H1 (cell line): ENCODE measurements around the gene SEC62. TPM values are rescaled to one million over a fixed set of nuclear protein-coding genes. Genes with fewer than 3 reads are reported as not detected.

Source experiments
- CTCF ChIA-PET: fragments of 300-600 bp; sonication (Branson Sonifier 250); formaldehyde crosslinking; loops from one replicate; lab custom pipeline; 2021; ENCODE audit not compliant: partially characterized antibody; lab: Charles Lee
- POLR2A ChIA-PET: fragments of 300-600 bp; sonication (Branson Sonifier 250); formaldehyde crosslinking; loops from one replicate; lab custom pipeline; 2021; ENCODE audit warnings: inconsistent platforms; ENCODE audit not compliant: partially characterized antibody; lab: Charles Lee
- DNase-seq, 2 experiments: peaks; one replicate each; pipeline versions ENCODE4 v3.0.0 to v3.0.0-alpha.2; 2010 to 2022; ENCODE audit warnings: low spot score in 2 of 2, low read depth in 1 of 2, mixed read lengths in 1 of 2
- FAIRE-seq: peaks from 2 replicates; lab custom pipeline; 2011; peaks lifted over from hg19 to GRCh38; lab: Jason Lieb, UNC
- H2AFZ ChIP-seq: 2 replicates; pipeline ENCODE4 v1.8.1; 2012; ENCODE audit warnings: low read length, inconsistent platforms
- H2AK5ac ChIP-seq: 2 replicates; pipeline ENCODE4 v1.6.1; 2013; ENCODE audit warnings: low read depth, low read length
- H2BK120ac ChIP-seq: replicated peaks from 2 replicates; pipeline ENCODE3; 2013; ENCODE audit warnings: low read depth, low read length, inconsistent platforms
- H2BK12ac ChIP-seq: 2 replicates; pipeline ENCODE4 v1.6.1; 2013; ENCODE audit warnings: low read depth, low read length
- H2BK15ac ChIP-seq: 2 replicates; pipeline ENCODE4 v1.6.1; 2013; ENCODE audit warnings: low read length
- H2BK20ac ChIP-seq: 2 replicates; pipeline ENCODE4 v1.6.1; 2013; ENCODE audit warnings: low read length
- H2BK5ac ChIP-seq: 2 replicates; pipeline ENCODE4 v1.6.1; 2013; ENCODE audit warnings: low read depth, low read length
- H3K14ac ChIP-seq: 2 replicates; pipeline ENCODE4 v1.6.1; 2013; ENCODE audit warnings: inconsistent platforms; ENCODE audit not compliant: insufficient read length
- H3K18ac ChIP-seq: 2 replicates; pipeline ENCODE4 v1.6.1; 2013; ENCODE audit warnings: low read length; ENCODE audit errors: extremely low read depth
- H3K23ac ChIP-seq: 2 replicates; pipeline ENCODE4 v1.6.1; 2013; ENCODE audit warnings: inconsistent platforms; ENCODE audit not compliant: insufficient read length
- H3K23me2 ChIP-seq: 2 replicates; pipeline ENCODE4 v1.6.1; 2013; ENCODE audit warnings: low read depth, low read length
- H3K27ac ChIP-seq: 2 replicates; pipeline ENCODE4 v1.6.1; 2011; ENCODE audit warnings: low read depth, low read length, inconsistent platforms
- H3K27me3 ChIP-seq, 4 experiments: replicated peaks in 1 of 4; 1 replicate in 1 of 4; 2 replicates in 3 of 4; pipeline versions ENCODE4 v1.6.1 to v1.8.1; 2011 to 2013; ENCODE audit warnings: low read length in 3 of 4, mild to moderate bottlenecking in 3 of 4, inconsistent platforms in 2 of 4, mixed read lengths in 2 of 4, moderate library complexity in 1 of 4; ENCODE audit not compliant: control insufficient read depth in 3 of 4, insufficient read depth in 3 of 4; ENCODE audit errors: extremely low read depth in 1 of 4
- H3K36me3 ChIP-seq, 4 experiments: 2 replicates each; pipeline versions ENCODE4 v1.6.1 to v1.8.1; 2011 to 2013; ENCODE audit warnings: mild to moderate bottlenecking in 4 of 4, low read length in 3 of 4, moderate library complexity in 2 of 4, control low read depth in 1 of 4, inconsistent platforms in 1 of 4; ENCODE audit not compliant: insufficient read depth in 4 of 4, control insufficient read depth in 2 of 4
- H3K4ac ChIP-seq: replicated peaks from 2 replicates; pipeline ENCODE3; 2013; ENCODE audit warnings: low read length, low read depth, mixed read lengths, inconsistent platforms; ENCODE audit not compliant: insufficient read length
- H3K4me1 ChIP-seq, 4 experiments: replicated peaks in 1 of 4; 1 replicate in 1 of 4; 2 replicates in 3 of 4; pipeline versions ENCODE4 v1.6.1 to v1.8.1; 2011 to 2013; ENCODE audit warnings: low read length in 3 of 4, inconsistent platforms in 2 of 4, mixed read lengths in 1 of 4; ENCODE audit not compliant: insufficient read depth in 4 of 4, control insufficient read depth in 3 of 4
- H3K4me2 ChIP-seq, 2 experiments: 2 replicates each; pipeline versions ENCODE4 v1.6.1 to v1.8.1; 2011 to 2013; ENCODE audit warnings: low read depth in 2 of 2, low read length in 2 of 2, control low read depth in 1 of 2, inconsistent platforms in 1 of 2, mild to moderate bottlenecking in 1 of 2; ENCODE audit not compliant: insufficient read depth in 1 of 2
- H3K4me3 ChIP-seq, 4 experiments: fragments of 200-600, 300-600 bp in 1 of 4; sonication (generic), shearing (Covaris generic), sonication (Bioruptor Twin) in 1 of 4; 2 replicates each; pipeline versions ENCODE4 v1.5.1 to v1.8.1; 2011 to 2016; ENCODE audit warnings: low read length in 4 of 4, low read depth in 3 of 4, control low read depth in 2 of 4, inconsistent platforms in 2 of 4, mild to moderate bottlenecking in 2 of 4, mixed read lengths in 1 of 4, moderate library complexity in 1 of 4; ENCODE audit not compliant: insufficient read depth in 2 of 4; ENCODE audit errors: extremely low read depth in 1 of 4
- H3K56ac ChIP-seq: replicated peaks from 2 replicates; pipeline ENCODE3; 2013; ENCODE audit warnings: low read depth, mild to moderate bottlenecking, mixed read lengths, low read length, inconsistent platforms; ENCODE audit not compliant: insufficient read length
- H3K79me1 ChIP-seq: 2 replicates; pipeline ENCODE4 v1.6.1; 2013; ENCODE audit warnings: low read depth, low read length, control low read depth
- H3K79me2 ChIP-seq, 2 experiments: 2 replicates each; pipeline versions ENCODE4 v1.6.1 to v1.8.1; 2012 to 2013; ENCODE audit warnings: low read length in 2 of 2, mild to moderate bottlenecking in 2 of 2, inconsistent platforms in 1 of 2; ENCODE audit not compliant: insufficient read depth in 2 of 2, control insufficient read depth in 1 of 2
- H3K9ac ChIP-seq, 4 experiments: replicated peaks in 1 of 4; 1 replicate in 1 of 4; 2 replicates in 3 of 4; pipeline versions ENCODE4 v1.6.1 to v1.8.1; 2011 to 2013; ENCODE audit warnings: low read depth in 3 of 4, low read length in 3 of 4, control low read depth in 2 of 4, mild to moderate bottlenecking in 2 of 4, moderate library complexity in 2 of 4, inconsistent platforms in 1 of 4; ENCODE audit errors: extremely low read depth in 1 of 4
- H3K9me3 ChIP-seq, 2 experiments: 2 replicates each; pipeline versions ENCODE4 v1.6.1 to v1.8.1; 2012 to 2013; ENCODE audit warnings: mild to moderate bottlenecking in 2 of 2, moderate library complexity in 2 of 2, control low read depth in 1 of 2, inconsistent platforms in 1 of 2, low read depth in 1 of 2, low read length in 1 of 2, mixed read lengths in 1 of 2; ENCODE audit not compliant: insufficient read depth in 2 of 2
- H4K20me1 ChIP-seq, 2 experiments: replicated peaks in 1 of 2; 2 replicates each; pipeline versions ENCODE3 to v1.8.1; 2011 to 2013; ENCODE audit warnings: inconsistent platforms in 2 of 2, low read length in 2 of 2, mild to moderate bottlenecking in 1 of 2; ENCODE audit not compliant: insufficient read depth in 2 of 2, control insufficient read depth in 1 of 2
- H4K5ac ChIP-seq: 2 replicates; pipeline ENCODE4 v1.6.1; 2013; ENCODE audit warnings: low read length, low read depth, mixed read lengths, inconsistent platforms; ENCODE audit not compliant: insufficient read length
- H4K8ac ChIP-seq: 2 replicates; pipeline ENCODE4 v1.8.0; 2013; ENCODE audit warnings: mild to moderate bottlenecking, moderate library complexity, low read length, inconsistent platforms; ENCODE audit not compliant: insufficient read depth; ENCODE audit errors: extremely low read depth
- H4K91ac ChIP-seq: replicated peaks from 2 replicates; pipeline ENCODE3; 2013; ENCODE audit warnings: low read length, mixed read lengths, inconsistent platforms; ENCODE audit not compliant: insufficient read length
- CBX8 ChIP-seq: fragments of 300-800, 300-1000 bp; sonication (generic); IDR thresholded peaks from 2 replicates; pipeline ENCODE4 v1.7.1; 2016; ENCODE audit warnings: low read depth, low read length, borderline replicate concordance
- CTBP2 ChIP-seq: IDR thresholded peaks from 2 replicates; pipeline ENCODE4 v1.7.0; 2011; ENCODE audit warnings: borderline replicate concordance, mild to moderate bottlenecking, moderate library complexity, mixed read lengths, low read length; ENCODE audit not compliant: insufficient read depth, insufficient read length
- GABPA ChIP-seq: IDR thresholded peaks from 2 replicates; pipeline ENCODE4 v1.6.1; 2011; ENCODE audit warnings: mild to moderate bottlenecking, low read length, moderate library complexity, borderline replicate concordance; ENCODE audit not compliant: insufficient read depth
- GTF2F1 ChIP-seq: IDR thresholded peaks from 2 replicates; pipeline ENCODE4 v1.6.1; 2012; ENCODE audit warnings: low read depth, low read length, improper control_type of control experiment, borderline replicate concordance
- MAFK ChIP-seq: IDR thresholded peaks from 2 replicates; pipeline ENCODE4 v1.6.1; 2012; ENCODE audit warnings: low read depth, mild to moderate bottlenecking, improper control_type of control experiment, low read length
- NRF1 ChIP-seq: IDR thresholded peaks from 2 replicates; pipeline ENCODE4 v1.6.1; 2011; ENCODE audit warnings: mild to moderate bottlenecking, low read depth, low read length, improper control_type of control experiment
- PHF8 ChIP-seq: fragments of 200-600 bp; sonication (generic); conservative IDR thresholded peaks from 2 replicates; pipeline ENCODE4 v1.7.1; 2012; ENCODE audit warnings: low read depth, mild to moderate bottlenecking, inconsistent platforms, low read length, moderate library complexity
- RXRA ChIP-seq: IDR thresholded peaks from 2 replicates; pipeline ENCODE4 v1.6.1; 2011; ENCODE audit warnings: low read depth, mild to moderate bottlenecking, low read length, moderate library complexity; ENCODE audit not compliant: insufficient read depth
- TAF7 ChIP-seq: optimal IDR thresholded peaks from 2 replicates; pipeline ENCODE3; 2011; ENCODE audit warnings: low read depth, mild to moderate bottlenecking, inconsistent platforms, low read length, moderate library complexity, borderline replicate concordance
- TBP ChIP-seq: IDR thresholded peaks from 2 replicates; pipeline ENCODE4 v1.6.1; 2011; ENCODE audit warnings: low read depth, low read length, improper control_type of control experiment
- WGBS, 2 experiments: shearing (Covaris generic) in 1 of 2; methylation state at CpG; one replicate each; pipeline versions ENCODE4 v1.1.6 to v1.1.7; 2013 to 2015; ENCODE audit warnings: low lambda C conversion rate in 2 of 2, mixed read lengths in 2 of 2, inconsistent platforms in 1 of 2, low coverage in 1 of 2, missing lambda C conversion rate in 1 of 2; ENCODE audit not compliant: insufficient replicate concordance in 2 of 2, insufficient coverage in 1 of 2, insufficient read length in 1 of 2; ENCODE audit errors: extremely low coverage in 1 of 2, missing lambda C conversion rate in 1 of 2; 5-methylcytosine and 5-hydroxymethylcytosine counted together
- polyA plus RNA-seq, 7 experiments: library from polyadenylated mRNA; depleted of rRNA in 3 of 7; stranded (reverse) in 5 of 7; unstranded in 2 of 7; fragments of >200 nt in 5 of 7; fragments of 200-250 nt in 2 of 7; gene quantifications; 1 replicate in 5 of 7; 2 replicates in 1 of 7; 4 replicates in 1 of 7; pipeline versions ENCODE4 v1.2.1 to v1.2.3, GENCODE V29; 2011 to 2013; ENCODE audit warnings: missing spikeins in 2 of 7, mixed read lengths in 2 of 7
- total RNA-seq: library from RNA; stranded (reverse); fragmentation: NEBNext Ultra II Directional; extraction: Animal tissue kit (Norgen Biotek cat#: 25700); gene quantifications from 2 replicates; pipeline ENCODE4 v1.2.1, GENCODE V29; 2021

The SEC62 gene
- total and polyA plus RNA-seq, 2 of the 8 experiments (the other 6 are each of a cell fraction or from before 2014, with no cell fraction given): 67.8 to 113 TPM

GRCh38 chr3:170044271-170044670 is 77.7 kb downstream of the SEC62 start:
- Histone ChIP-seq H3K4me2 (no peak overlapping the region), H4K8ac (no peak overlapping the region), H2AFZ (no peak overlapping the region), H3K56ac (no peak overlapping the region), H3K4me3 (no peak overlapping the region), H3K79me2 (peaks cover 0 to 3% of the 10 kb centered on the region in 2 experiments; a peak in 1 of 4 replicates)
- FAIRE-seq: no peak
- WGBS, 2 experiments: 99% methylated on average over 7 of the region's 8 CpGs; no CpG with 5 or more reads in 1 of the 2 experiments
- CTCF ChIA-PET: interaction anchor here (0.7 to 1.8 kb wide), 5 partner anchors 10 to 284 kb away, joined by 3 to 6 read pairs (median 3); no protein-coding TSS in a partner anchor
- no peak for TF ChIP-seq CTBP2
- no peak for TF ChIP-seq PHF8
- no peak for TF ChIP-seq CBX8
- TF ChIP-seq MAFK: no peak
- TF ChIP-seq GTF2F1: no peak
- no peak for TF ChIP-seq TBP
- TF ChIP-seq TAF7: no peak
- TF ChIP-seq NRF1: no peak
- TF ChIP-seq GABPA: no peak
- TF ChIP-seq RXRA: no peak
- TF ChIP-seq, all 59 proteins: peak for 0
- Histone ChIP-seq H3K9ac (no peak overlapping the region), H3K4me1 (peaks cover 0 to 11% (median 4%) of the 10 kb centered on the region in 4 experiments; a peak in 4 of 7 replicates), H2BK15ac (no peak overlapping the region), H3K23ac (no peak overlapping the region), H4K20me1 (no peaks in the 10 kb centered on the region), H2BK5ac (no peak overlapping the region), H2BK120ac (no peak overlapping the region), H3K4ac (no peak overlapping the region), H4K5ac (no peak overlapping the region), H3K9me3 (no peaks in the 10 kb centered on the region), H3K14ac (no peak overlapping the region), H3K27me3 (no peaks in the 10 kb centered on the region), H3K79me1 (peaks cover 3% of the 10 kb centered on the region), H3K18ac (no peak overlapping the region), H2BK12ac (no peak overlapping the region), H3K23me2 (no peaks in the 10 kb centered on the region), H3K27ac (no peak overlapping the region), H4K91ac (no peak overlapping the region), H2BK20ac (no peak overlapping the region), H2AK5ac (no peak overlapping the region), H3K36me3 (no peaks in the 10 kb centered on the region)
- DNase-seq: no peak
- POLR2A ChIA-PET: no interaction called here
